ENCODE results near the gene ZNF521.

The ZNF521 gene

DNA sequence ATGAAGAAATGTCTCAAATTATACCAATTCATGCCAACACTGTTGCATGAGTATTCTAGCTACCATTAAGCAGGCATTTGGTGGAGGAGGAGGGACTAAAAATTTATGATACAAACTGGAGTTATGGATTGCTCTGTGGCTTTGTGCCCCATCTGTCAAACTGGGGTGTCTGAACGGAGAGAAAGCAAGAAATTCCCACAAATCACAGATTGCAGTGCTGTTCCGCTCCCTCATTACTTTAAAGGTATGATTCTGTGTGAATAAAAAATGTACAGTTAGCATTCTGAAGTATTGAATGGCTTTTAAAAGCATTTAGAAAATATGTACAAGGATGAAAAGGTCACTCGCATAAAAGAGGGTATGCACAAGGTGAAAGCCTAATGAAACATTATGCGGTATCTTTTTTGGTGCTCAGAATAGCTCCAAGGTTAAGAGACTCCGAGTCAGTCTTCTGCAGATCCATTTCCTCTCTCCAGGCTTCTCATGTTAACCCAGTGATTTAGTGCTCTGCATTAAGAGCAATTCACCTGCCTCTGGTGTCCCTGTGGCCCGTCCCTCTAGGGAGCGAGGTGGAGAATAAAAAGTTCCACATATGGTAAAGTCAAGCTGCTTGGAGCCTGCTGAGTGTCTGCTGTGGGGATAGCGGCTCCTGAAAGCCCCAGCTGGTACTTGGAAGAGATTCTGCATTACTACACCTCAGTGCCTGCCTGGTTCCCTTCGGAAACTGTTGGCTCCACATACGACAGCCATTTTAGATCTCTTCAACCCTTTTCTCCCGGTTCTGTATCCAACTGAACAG lies 184.2 kb downstream of the ZNF521 start:
- DNase-seq (ENCODE audit: low read depth in 2 of 2): no peak

DNA sequence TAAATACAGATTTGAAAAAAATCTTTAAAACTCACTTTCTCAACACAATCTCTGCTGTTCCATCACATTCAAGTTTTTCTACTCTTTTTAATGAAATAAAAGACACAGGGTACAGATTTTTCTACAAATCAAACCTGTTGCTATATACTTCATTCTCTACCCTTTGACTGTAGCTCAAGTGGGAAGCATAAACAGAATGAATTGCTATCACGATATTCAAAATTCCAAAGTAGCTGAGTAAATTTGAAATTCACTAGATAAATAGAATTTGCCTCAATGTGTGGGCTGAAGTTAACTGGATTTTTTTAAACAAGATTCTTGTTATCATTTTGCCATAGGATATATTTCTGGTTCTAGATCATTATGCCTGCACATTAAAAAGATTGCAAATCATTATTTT lies 185.9 kb downstream of the ZNF521 start:
- DNase-seq (ENCODE audit: low read depth in 2 of 2): no peak

DNA sequence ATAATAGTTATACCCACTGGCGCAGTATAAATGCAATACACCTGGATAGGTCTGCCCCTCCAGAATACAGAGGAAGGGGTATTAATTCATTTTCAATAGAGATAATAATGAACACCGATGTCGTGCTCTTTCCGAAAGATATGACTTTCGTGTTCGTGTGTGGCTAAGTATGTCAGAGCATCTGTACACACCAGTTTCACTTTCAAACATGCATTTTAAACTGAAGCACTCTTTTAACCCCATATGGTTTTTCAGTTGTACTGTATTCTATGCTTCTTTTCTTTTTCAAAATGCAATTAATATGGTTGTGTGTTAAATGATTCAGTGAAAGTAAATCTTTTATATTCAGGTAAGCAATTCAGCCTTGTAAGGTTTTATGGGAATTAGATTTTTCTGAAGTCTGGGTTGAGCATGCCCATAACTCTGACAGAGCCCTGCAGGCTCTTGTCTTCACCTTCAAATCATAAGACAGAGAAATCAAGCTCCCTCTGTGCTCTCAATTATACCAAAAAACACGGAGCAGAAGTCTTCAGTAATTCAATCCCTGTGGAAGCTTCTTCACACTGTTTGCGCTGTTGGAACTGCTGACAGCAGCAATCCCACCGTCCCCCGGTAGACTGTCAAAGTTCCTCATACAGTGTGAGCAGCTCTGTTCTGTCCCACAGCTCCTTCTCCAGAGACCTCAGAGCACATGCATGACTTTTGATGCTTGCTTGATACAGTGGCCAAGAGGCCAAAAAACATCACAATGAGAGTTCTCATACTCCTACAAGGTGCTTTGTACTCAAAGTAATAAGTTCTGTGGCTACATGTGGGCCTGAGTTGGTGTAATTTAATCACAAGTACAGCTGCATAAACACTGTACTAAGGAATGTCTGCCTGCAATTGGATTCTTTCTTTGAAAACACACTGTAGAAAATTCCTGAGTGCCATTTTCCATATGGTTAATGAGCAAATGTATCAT lies 186.8 kb downstream of the ZNF521 start:
- no peak for DNase-seq (ENCODE audit: low read depth in 2 of 2)

DNA sequence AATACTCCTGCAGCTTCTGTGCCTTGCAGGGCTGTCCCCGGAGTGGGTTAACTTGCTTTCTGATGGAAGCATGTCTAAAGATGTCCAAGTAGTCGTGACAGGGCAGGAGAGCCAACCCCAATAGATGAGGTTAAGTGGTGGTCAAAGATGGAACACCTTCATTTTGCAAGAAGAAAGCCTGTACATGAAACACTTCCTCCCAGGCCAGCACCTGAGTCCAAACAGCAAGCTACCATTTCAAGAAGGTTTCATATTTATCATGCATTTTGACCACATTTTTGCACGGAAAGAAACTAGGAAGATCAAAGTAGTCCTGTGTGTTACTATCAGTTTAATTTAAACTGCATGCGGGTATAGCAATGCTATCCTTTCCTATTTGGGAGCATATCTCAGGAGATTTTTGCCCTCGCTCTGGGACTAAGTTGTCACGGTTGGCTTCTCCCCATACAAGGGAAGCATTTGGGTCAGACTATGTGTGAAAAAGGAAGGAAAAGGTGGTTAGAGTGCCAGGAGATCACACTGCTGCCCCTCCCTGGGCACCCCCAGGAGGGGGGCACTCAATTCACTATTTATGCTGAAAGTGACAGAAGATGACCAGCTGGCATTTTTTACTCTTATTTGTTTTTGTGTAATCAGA lies 187.6 kb downstream of the ZNF521 start:
- DNase-seq (ENCODE audit: low read depth in 2 of 2): no peak

DNA sequence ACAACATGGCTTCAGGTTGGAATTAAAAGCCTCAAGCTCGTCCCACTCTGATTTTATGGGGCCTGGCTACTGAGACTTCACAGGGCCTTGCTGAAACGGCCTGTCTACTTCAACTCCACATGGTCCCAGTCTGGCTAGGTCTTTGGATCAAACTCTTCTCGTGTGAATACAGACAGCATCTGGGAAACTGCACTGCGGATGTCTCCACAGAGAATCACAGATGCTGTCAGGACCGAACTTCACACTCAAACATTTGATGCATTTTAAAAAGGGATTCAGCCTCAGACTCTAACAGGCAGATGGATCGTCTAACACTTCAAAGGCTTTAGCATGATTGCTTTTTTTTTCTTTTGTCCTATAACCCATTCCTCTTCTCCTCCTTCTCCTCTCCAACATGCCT lies 198.5 kb downstream of the ZNF521 start:
- no peak for DNase-seq (ENCODE audit: low read depth in 2 of 2)

DNA sequence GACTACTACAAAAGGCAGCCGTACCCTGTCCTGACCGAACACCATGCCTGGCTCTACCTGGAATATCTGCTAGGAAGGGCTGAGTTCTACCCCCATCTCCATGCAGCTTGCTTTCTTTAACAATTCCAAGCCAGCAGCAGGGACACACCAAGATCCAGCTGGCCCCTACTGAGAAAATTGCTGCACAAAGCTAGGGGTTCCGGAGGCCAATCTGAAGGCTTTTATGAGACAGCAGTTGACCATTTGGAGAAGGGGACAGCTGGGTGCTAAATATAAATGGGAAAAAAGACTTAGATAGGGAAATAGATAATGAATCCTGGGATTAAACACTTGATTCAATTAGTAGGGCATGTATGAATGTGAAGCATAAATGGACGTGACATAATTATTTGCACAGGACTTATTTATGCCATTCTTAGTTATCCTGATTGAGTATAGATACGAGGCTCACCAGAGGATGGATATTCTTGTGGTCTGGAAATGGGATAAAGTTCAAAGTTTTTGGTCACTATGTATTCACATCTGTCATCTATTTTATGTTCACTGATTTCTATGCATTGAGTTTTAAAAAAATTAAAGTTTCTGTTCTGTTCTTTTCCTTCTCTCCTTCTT lies 204.0 kb downstream of the ZNF521 start:
- no peak for DNase-seq (ENCODE audit: low read depth in 2 of 2)

DNA sequence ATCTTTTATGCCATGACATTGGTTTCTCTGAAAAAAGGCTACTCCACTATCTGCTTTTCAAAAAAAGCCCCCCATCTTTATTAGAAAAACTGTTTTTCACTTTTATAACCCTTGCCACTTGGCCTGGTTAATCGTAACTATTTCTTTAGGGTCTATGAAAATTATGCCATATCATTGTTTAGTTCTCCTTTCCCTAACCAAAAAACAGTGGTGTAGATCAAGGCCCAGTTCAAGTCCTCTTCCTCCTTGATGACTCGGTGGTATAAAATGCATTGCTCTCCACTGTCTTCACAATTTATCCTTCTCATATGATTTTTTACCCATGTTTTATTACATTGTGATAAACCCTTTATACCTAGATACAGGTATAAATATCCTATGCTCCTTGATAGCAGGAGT lies 205.5 kb downstream of the ZNF521 start:
- no peak for DNase-seq (ENCODE audit: low read depth in 2 of 2)

DNA sequence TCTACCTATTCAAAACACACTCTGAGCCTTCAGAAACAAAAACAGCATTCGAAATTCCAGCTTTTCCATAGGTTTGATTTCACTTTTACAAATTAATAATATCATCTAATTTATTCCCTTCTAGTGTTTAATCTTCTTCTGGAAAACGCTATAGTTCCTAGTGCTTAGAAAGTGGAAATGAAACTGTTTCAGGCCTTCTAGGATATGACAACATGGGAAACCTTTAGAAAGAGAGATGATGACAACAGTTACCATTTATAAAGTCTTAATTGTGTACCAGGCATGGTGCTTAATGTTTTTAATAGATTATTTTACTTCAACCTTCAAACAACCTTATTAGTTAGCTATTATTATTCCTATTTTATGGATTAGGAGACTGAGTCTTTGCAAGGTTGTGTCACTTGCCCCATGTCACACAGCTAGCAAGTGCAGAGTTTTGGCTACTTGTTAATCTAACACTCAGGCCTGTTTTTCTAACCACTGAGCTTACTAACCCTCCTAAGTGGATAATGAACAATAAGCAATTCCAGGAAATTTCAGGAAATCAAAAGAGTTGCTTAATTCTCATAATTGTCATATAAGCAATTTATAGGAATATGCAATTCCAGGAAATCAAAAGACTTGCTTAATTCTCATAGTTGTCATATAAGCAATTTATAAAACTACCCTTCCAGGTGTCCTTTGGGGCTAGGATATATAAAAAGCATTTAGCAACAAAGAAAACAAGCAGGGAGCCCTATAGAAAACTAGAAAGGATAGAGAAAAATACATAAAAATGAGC lies 206.0 kb downstream of the ZNF521 start:
- DNase-seq (ENCODE audit: low read depth in 2 of 2): no peak

DNA sequence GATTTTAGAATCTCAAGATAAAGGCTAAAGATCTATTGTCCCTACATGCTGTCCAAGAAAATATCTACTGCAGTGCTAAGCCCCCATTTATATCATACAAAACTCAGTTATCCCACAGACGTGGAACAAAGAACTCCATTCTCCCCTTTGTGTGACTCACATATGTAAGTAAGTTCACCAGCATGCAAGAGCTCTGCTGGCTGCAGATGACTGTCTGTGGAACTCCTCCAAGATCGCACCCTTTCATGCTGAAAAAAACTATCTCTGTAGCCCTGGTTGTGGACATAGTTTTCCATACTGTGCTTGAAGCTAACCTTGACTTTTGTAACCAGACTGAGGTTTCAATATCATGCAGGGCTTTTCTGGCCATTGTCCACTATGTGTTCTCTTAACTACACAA lies 207.1 kb downstream of the ZNF521 start:
- no peak for DNase-seq (ENCODE audit: low read depth in 2 of 2)

DNA sequence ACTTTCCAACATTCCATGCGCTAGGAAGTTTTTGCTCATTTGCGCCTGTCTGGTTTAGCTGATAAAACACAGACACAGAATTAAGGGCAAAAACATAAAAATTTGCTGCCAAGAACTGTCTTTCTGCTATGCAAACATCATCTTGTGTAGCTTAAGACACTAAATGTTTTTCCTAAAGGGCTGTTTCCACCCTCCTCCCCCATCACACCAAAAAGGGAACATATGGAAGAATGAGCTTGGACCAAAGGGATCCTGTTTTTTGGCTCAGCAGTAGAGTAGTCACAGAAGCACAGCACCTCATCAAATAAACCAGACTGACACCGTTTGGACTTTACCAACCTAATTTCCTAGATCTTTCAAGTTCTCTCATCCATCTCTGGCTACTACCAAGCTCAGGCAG lies 210.1 kb downstream of the ZNF521 start:
- no peak for DNase-seq (ENCODE audit: low read depth in 2 of 2)

DNA sequence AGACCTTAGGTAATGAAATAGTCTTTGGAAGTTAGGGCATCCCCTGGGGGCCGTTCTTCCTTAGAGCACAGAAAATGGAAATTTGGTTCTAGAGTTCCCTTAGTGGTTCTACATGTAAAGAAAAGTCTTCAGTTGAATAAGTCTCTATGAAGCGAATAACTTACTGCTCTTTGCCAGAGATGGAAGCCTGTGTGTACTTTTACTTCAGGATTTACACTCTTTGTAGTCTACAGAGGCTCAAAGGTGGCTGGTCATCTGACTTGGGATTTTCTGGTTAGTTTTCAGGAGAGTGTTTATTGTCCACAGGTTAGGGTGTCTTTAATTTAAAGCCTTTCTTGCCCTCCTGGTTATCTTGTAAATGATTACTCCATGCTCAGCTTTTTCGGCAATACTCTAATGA lies 210.6 kb downstream of the ZNF521 start:
- DNase-seq (ENCODE audit: low read depth in 2 of 2): no peak

DNA sequence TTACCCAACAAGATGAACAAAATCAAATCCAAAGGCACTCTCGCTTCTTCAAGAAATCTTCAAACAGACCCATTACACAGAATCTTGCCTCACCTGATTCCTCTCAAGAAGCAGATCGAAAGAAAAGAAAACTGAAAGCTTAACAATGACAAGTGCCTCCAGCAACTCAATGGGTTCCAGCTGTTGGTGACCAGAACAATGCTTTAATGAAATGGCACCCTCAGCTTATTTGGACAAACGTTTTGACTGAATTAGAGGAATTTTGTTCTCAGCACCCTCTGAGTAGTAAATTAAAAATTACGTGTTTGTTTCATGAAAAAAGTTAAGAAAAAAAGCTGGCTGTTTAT lies 211.0 kb downstream of the ZNF521 start:
- no peak for DNase-seq (ENCODE audit: low read depth in 2 of 2)

DNA sequence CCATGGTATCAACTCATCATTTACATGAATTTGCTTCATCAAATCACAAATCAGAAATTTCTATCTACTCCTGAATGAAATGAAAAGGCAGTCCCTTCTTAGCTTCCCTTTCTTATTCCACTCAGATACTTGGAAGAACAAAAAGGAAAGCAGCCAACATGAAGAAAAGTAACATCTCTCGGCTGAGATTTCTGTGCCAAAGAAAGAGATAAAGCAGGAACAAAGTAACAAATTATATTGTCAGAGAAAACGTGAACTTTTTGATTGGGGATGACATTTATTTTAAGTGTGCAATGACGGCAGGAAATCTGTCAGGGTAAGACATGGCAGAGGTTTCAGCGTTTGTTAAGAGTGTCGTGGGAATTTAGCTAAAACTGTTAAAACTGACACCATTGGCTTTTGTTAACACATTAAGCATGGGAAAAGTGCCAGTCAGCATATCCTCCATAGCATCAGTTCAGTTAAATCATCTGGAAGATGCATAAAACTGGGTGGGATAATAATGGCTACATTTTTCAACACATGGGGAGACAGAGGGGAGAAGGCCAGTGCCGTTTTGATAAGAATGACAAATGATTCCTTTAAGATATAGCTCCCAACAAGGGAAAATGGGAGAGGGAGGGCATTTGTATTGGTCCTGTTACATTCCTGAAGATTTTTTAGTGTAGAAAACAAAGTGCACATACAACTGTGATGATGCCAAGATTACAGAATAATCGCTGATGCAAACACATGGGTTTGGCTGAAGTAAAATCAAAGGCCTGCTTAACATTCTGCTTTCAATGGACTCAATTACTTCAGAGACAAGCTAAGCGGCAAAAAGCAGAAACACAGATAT lies 211.6 kb downstream of the ZNF521 start:
- no peak for DNase-seq (ENCODE audit: low read depth in 2 of 2)

DNA sequence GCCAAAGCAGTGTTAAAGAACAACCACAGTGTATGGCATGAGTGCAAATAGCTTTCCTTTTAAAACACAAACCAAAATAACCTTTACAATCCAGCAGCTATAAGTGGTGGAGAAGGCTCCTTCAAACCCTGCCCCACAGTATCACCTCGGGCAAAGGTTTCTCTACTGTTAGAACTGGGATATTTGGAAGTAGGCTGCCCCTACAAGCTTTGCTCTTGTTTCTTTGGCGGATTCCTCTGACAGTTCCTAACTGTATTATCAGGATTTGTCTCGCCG lies 214.8 kb downstream of the ZNF521 start:
- no peak for DNase-seq (ENCODE audit: low read depth in 2 of 2)

DNA sequence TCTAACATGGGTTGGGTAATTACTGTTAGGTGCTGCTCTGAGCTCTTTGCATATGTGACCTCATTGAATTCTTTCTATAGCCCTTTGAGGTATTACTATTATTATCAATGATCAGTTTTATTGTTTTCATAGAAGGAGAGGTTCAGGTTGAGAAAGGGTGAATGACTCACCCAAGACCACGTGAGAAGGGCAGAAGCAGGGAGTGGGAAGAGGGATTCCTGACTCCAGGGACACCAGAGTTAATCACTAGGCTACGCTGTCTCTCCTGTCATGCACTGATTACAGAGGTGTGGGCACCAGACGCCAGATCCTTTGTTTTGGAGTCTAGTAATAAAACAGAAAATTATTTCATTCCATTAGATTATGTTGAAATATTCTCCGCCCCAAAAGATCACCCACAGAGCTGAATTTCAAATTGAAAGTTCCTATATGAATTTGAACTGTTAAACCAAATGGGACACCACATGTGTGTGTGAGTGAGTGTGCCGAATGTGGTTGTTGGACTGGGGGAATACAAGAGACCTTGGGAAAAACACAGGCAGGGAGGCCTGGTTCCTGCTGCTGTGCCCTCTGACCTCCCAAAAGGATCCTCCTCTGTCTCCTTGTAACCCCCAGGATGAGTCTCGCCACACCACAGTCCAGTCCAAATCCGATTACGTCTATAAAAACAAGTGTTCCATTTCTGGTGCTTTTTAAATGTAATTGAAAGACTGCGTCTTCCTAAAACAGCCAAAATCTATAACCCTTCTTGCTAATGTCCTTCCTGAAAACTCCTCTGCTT lies 215.4 kb downstream of the ZNF521 start:
- no peak for DNase-seq (ENCODE audit: low read depth in 2 of 2)

DNA sequence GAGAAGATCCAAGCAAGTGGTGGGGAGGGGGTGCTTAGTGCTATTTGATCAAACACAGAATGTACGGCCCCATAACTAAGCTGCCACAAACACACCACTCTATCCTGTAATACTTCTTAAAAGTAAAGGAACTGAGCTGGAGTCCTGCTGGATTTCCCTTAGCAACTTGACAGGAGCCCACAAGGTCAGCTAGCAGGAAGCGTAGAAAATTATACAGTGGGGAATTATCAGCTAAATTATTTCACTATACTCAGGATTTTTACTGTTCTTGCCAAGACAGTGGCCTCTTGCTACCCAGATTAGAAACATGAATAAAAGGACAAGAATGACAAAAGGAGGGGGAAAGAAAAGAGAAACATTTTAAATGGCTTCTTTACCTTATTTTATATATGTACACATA lies 217.1 kb downstream of the ZNF521 start:
- DNase-seq (ENCODE audit: low read depth in 2 of 2): no peak

DNA sequence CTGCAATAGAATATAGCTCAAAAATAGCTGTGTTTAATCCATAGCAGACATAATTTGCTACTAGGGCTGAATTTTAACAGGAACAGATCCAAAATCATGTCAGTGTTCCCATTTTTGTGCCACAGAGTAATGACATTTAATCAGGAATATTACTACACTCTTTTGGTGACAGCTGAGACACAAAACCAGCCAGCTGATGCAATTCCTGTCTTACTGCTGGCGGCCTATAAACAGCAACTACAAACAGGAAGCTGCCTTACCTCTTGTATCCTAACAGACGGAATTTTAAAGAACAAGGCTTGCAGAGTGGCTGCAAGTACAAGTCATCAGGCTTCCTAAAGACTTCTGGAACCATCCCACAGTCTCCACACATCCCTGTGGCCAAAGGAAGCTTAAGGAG lies 218.1 kb downstream of the ZNF521 start:
- no peak for DNase-seq (ENCODE audit: low read depth in 2 of 2)

DNA sequence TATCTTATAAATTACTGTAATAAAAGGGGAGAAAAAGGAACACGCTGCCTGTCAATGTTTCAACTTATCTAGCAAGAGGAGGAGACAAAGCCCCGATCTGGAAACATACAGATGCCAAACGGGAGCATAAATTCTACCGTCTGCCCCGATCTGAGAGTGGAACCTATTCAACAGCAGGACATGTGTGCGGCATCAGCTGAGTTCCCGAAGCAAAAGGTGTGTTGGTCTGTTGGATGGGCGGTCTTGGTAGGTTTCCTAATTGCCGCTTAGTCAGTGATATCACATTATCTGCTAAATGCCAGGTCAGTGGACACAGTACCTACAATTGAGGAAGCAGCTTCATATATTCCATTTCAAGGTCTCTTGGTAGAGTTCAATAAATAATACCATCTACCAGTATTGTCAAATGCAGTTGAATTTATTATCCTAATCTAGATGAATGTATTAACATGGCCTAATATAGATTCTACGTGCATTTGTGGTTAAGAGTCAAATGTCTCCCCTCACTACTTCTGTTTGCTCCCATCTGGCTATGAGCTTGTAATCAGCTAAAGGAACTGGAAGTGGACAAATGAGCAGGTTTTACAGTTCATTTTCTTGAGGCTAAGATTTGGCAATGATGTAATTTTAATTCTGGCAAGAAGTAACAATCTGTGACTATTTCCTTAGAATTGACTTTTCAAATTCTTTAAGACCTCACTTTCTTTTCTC lies 219.0 kb downstream of the ZNF521 start:
- no peak for DNase-seq (ENCODE audit: low read depth in 2 of 2)

DNA sequence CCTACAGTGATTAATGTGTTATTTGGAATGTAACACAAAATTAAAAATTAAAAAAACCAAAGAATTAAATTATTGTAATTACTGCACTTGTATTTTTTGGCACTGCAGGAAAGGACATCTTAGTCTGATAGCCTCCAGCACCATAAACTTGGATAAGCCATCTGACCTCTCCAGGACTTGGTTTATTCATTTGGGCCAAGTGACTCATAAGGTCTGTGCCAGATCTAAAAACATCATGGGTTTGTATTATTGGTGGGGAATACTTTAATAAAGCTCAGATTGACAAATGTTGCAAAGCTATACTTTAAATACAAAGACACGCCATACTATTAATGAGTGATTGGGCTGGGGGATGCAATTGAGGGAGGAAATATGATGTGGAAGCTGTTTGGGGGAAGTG lies 225.2 kb downstream of the ZNF521 start:
- DNase-seq (ENCODE audit: low read depth in 2 of 2): no peak

Measured in stimulated activated CD8-positive, alpha-beta memory T cell treated with anti-CD3 and anti-CD28 coated beads, Interleukin-7, amount 100 ng/mL, for 1 hour (primary cell).